GM10248 (cell line): ENCODE data around the gene SSR1.
"Not testable (repeated sequence)": the region's sequence is repeated elsewhere in the genome, so short reads cannot be mapped to it uniquely, and the experiment has no call there.

Experiments used
- CTCF ChIA-PET: fragments of 300-600 bp; sonication (Branson Sonifier 250); formaldehyde crosslinking; extraction: SDS; loops from one replicate; lab custom pipeline; 2021; ENCODE audit warnings: antibody characterized with exemption; lab: Yijun Ruan, JAX
- POLR2A ChIA-PET: fragments of 350-650 bp; sonication (Branson Sonifier 250); formaldehyde crosslinking; extraction: SDS; loops from one replicate; lab custom pipeline; 2020; ENCODE audit warnings: antibody characterized with exemption; lab: Yijun Ruan, JAX
- DNase-seq: peaks from one replicate; pipeline ENCODE4 v3.0.0; 2012; ENCODE audit errors: extremely low spot score
- TF ChIP-seq, protein P1 (sequence below): IDR thresholded peaks from 2 replicates; pipeline ENCODE4 v1.5.1; 2012; ENCODE audit warnings: mild to moderate bottlenecking, low read depth; ENCODE audit errors: extremely low read depth, missing control alignments, control extremely low read depth

SSR1 gene

GRCh38 chr6:7341271-7341670 lies 28.3 kb upstream of the SSR1 start:
- DNase-seq = no peak
- TF ChIP-seq, protein P1, sequence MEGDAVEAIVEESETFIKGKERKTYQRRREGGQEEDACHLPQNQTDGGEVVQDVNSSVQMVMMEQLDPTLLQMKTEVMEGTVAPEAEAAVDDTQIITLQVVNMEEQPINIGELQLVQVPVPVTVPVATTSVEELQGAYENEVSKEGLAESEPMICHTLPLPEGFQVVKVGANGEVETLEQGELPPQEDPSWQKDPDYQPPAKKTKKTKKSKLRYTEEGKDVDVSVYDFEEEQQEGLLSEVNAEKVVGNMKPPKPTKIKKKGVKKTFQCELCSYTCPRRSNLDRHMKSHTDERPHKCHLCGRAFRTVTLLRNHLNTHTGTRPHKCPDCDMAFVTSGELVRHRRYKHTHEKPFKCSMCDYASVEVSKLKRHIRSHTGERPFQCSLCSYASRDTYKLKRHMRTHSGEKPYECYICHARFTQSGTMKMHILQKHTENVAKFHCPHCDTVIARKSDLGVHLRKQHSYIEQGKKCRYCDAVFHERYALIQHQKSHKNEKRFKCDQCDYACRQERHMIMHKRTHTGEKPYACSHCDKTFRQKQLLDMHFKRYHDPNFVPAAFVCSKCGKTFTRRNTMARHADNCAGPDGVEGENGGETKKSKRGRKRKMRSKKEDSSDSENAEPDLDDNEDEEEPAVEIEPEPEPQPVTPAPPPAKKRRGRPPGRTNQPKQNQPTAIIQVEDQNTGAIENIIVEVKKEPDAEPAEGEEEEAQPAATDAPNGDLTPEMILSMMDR = no peak
- ChIA-PET POLR2A (no interaction called here), CTCF (interaction anchor here (1.0 to 2.1 kb wide), 3 partner anchors 11 to 66 kb away, joined by 3 to 7 read pairs (median 5); no protein-coding TSS in a partner anchor)

- not testable (repeated sequence) for DNase-seq
Observed at GRCh38 chr6:7339007-7339732, 26.2 kb upstream of the SSR1 start.

GRCh38 chr6:7338031-7338430 lies 25.0 kb upstream of the SSR1 start:
- TF ChIP-seq, protein P1 = no peak
- POLR2A ChIA-PET = no interaction called here
- CTCF ChIA-PET = interaction anchor here (1.7 kb wide), 1 partner anchor 62 kb away, joined by 7 read pairs; no protein-coding TSS in a partner anchor
- DNase-seq = no peak

More at GRCh38 chr6:7339007-7339732, 26.2 kb upstream of the SSR1 start:
- CTCF ChIA-PET = interaction anchor here (0.7 to 1.8 kb wide), 6 partner anchors 11 to 63 kb away, joined by 3 to 8 read pairs (median 5); no protein-coding TSS in a partner anchor
- TF ChIP-seq, protein P1 = peak; percentile 30
- POLR2A ChIA-PET = not testable (repeated sequence)

- DNase-seq = no peak
- ChIA-PET CTCF (interaction anchor here (0.9 to 1.0 kb wide), 2 partner anchors 9 to 60 kb away, joined by 3 to 4 read pairs; no protein-coding TSS in a partner anchor), POLR2A (no interaction called here)
- TF ChIP-seq, protein P1 = no peak
Observed at GRCh38 chr6:7335519-7335918, 22.5 kb upstream of the SSR1 start.

DNA sequence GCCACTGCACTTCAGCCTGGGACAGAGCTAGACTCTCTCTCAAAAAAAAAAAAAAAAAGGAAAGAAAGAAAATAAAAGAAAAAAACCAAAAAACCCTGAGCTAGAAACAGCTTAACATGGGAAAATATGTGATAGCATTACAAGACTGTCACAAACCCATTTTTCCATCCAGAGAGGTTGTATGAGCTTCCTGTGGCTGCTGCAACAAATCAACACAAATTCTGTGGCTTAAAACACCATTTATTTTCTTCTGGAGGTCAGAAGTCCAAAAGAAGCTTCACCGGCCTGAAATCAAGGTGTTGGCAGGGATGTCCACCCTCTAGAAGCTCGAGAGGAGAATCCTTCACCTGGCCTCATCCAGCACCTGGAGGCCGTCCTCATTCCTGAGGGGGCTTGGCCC lies 21.7 kb upstream of the SSR1 start:
- ChIA-PET CTCF (interaction anchor here (0.9 kb wide), 1 partner anchor 60 kb away, joined by 3 read pairs; no protein-coding TSS in a partner anchor), POLR2A (no interaction called here)
- DNase-seq = no peak
- TF ChIP-seq, protein P1 = no peak

GRCh38 chr6:7332090-7332745 lies 19.2 kb upstream of the SSR1 start:
- TF ChIP-seq, protein P1 = no peak
- ChIA-PET POLR2A (interaction anchor here (0.8 kb wide), 1 partner anchor 1729 kb away, joined by 3 read pairs; no protein-coding TSS in a partner anchor), CTCF (no interaction called here)
- no peak for DNase-seq
